ENCODE measurements around the gene BRI3BP.

Gene BRI3BP

GRCh38 chr12:125013816-125014442 lies 20.5 kb downstream of the BRI3BP start:
- no peak for TF ChIP-seq POLR2AphosphoS5 (IDR thresholded peaks at IDR 0.05; ENCODE audit: low read depth)
- no peak for TF ChIP-seq CTCF (IDR thresholded peaks at IDR 0.05; ENCODE audit: insufficient read depth, low read length)
- no peak for TF ChIP-seq SPI1 (IDR thresholded peaks at IDR 0.05; ENCODE audit: borderline replicate concordance, low read depth)
- no peak for TF ChIP-seq GABPA (IDR thresholded peaks at IDR 0.05; ENCODE audit: low read depth)
- no peak for TF ChIP-seq REST (IDR thresholded peaks at IDR 0.05; ENCODE audit: insufficient replicate concordance, low read depth)
- Histone ChIP-seq H3K27ac (replicated peaks) (no peak overlapping the region), H3K4me3 (replicated peaks; ENCODE audit: insufficient read depth, low read length) (no peak overlapping the region), H3K27me3 (ENCODE audit: insufficient read depth, poor library complexity, severe bottlenecking) (no peaks in the 10 kb centered on the region)
- no peak for DNase-seq (ENCODE audit: low read depth in 1 of 2, low spot score in 1 of 2)

- no peak for DNase-seq (ENCODE audit: low read depth in 1 of 2, low spot score in 1 of 2)
- Histone ChIP-seq H3K27ac (replicated peaks) (no peak overlapping the region), H3K4me3 (replicated peaks; ENCODE audit: insufficient read depth, low read length) (no peak overlapping the region), H3K27me3 (ENCODE audit: insufficient read depth, poor library complexity, severe bottlenecking) (no peaks in the 10 kb centered on the region)
- TF ChIP-seq REST (IDR thresholded peaks at IDR 0.05; ENCODE audit: insufficient replicate concordance, low read depth) (no peak), CTCF (IDR thresholded peaks at IDR 0.05; ENCODE audit: insufficient read depth, low read length) (no peak)
Measured at GRCh38 chr12:125014526-125014925, 21.1 kb downstream of the BRI3BP start.

GRCh38 chr12:125015680-125016310 lies 22.4 kb downstream of the BRI3BP start:
- DNase-seq (ENCODE audit: low read depth in 1 of 2, low spot score in 1 of 2): no peak

More at GRCh38 chr12:125015680-125016310, 22.4 kb downstream of the BRI3BP start:
- Histone ChIP-seq H3K27me3 (ENCODE audit: insufficient read depth, poor library complexity, severe bottlenecking) (no peaks in the 10 kb centered on the region), H3K27ac (replicated peaks) (no peak overlapping the region), H3K4me3 (replicated peaks; ENCODE audit: insufficient read depth, low read length) (no peak overlapping the region)
- TF ChIP-seq POLR2AphosphoS5 (IDR thresholded peaks at IDR 0.05; ENCODE audit: low read depth) (no peak), GABPA (IDR thresholded peaks at IDR 0.05; ENCODE audit: low read depth) (no peak), SPI1 (IDR thresholded peaks at IDR 0.05; ENCODE audit: borderline replicate concordance, low read depth) (no peak), CTCF (IDR thresholded peaks at IDR 0.05; ENCODE audit: insufficient read depth, low read length) (no peak), REST (IDR thresholded peaks at IDR 0.05; ENCODE audit: insufficient replicate concordance, low read depth) (no peak)

Data from HL-60 (cell line).